Smooth muscle cell (in vitro differentiated cells): Measurements from ENCODE around the gene AMER1. TPM values are rescaled to one million over a fixed set of nuclear protein-coding genes. Genes with fewer than 3 reads are reported as not detected.

Experiments used
- DNase-seq: peaks from one replicate; lab custom pipeline; 2025; ENCODE audit not compliant: unreplicated experiment; lab: John Stamatoyannopoulos, UW
- H2AFZ ChIP-seq: fragments of 200-600 bp; sonication (generic); 2 replicates; pipeline ENCODE4 v1.6.0; 2016; ENCODE audit warnings: antibody characterized with exemption, low read depth, mild to moderate bottlenecking
- H3F3A ChIP-seq: fragments of 200-600 bp; sonication (generic); 2 replicates; pipeline ENCODE4 v1.6.0; 2017; ENCODE audit warnings: antibody characterized with exemption, low read depth
- H3K27ac ChIP-seq: fragments of 200-600 bp; sonication (generic); 2 replicates; pipeline ENCODE4 v1.5.1; 2016; ENCODE audit warnings: low read depth, mild to moderate bottlenecking
- H3K27me3 ChIP-seq: fragments of 200-600 bp; sonication (generic); 2 replicates; pipeline ENCODE4 v1.6.1; 2016; ENCODE audit warnings: low read depth, mild to moderate bottlenecking
- H3K36me3 ChIP-seq: fragments of 200-600 bp; sonication (generic); 2 replicates; pipeline ENCODE4 v1.5.1; 2016; ENCODE audit warnings: low read depth
- H3K4me1 ChIP-seq: fragments of 200-600 bp; sonication (generic); 2 replicates; pipeline ENCODE4 v1.5.1; 2016; ENCODE audit warnings: low read depth
- H3K4me2 ChIP-seq: fragments of 200-600 bp; sonication (generic); 2 replicates; pipeline ENCODE4 v1.6.0; 2016; ENCODE audit warnings: mild to moderate bottlenecking
- H3K4me3 ChIP-seq: fragments of 200-600 bp; sonication (generic); 2 replicates; pipeline ENCODE4 v1.5.1; 2016; ENCODE audit warnings: mild to moderate bottlenecking
- H3K79me2 ChIP-seq: fragments of 200-600 bp; sonication (generic); 2 replicates; pipeline ENCODE4 v1.6.0; 2016; ENCODE audit warnings: low read depth, mild to moderate bottlenecking
- H3K9ac ChIP-seq: fragments of 200-600 bp; sonication (generic); 2 replicates; pipeline ENCODE4 v1.6.0; 2016; ENCODE audit warnings: low read depth
- H3K9me3 ChIP-seq: fragments of 200-600 bp; sonication (generic); replicated peaks from 2 replicates; pipeline ENCODE4 v1.5.1; 2016; ENCODE audit warnings: low read depth
- H4K20me1 ChIP-seq: fragments of 200-600 bp; sonication (generic); 2 replicates; pipeline ENCODE4 v1.6.0; 2016; ENCODE audit warnings: low read depth
- WGBS: methylation state at CpG from one replicate; pipeline ENCODE4 v1.1.7; 2016; ENCODE audit warnings: low lambda C conversion rate; 5-methylcytosine and 5-hydroxymethylcytosine counted together
- polyA plus RNA-seq: library from polyadenylated mRNA; unstranded; fragments of >200 nt; fragmentation: Nextera tagmentation; extraction: Ambion mirVana; gene quantifications from 2 replicates; pipeline ENCODE4 v1.2.1, GENCODE V29; 2016
- total RNA-seq: library from RNA; depleted of rRNA; stranded (reverse); fragments of >200 nt; gene quantifications from 2 replicates; pipeline ENCODE4 v1.2.3, GENCODE V29; 2014
- TF ChIP-seq, protein P1 (sequence below): fragments of 200-600 bp; sonication (generic); IDR thresholded peaks from 2 replicates; pipeline ENCODE4 v1.5.1; 2017; ENCODE audit warnings: borderline replicate concordance, mild to moderate bottlenecking, antibody characterized with exemption; ENCODE audit not compliant: insufficient read depth, poor library complexity, severe bottlenecking

The AMER1 gene
- total and polyA plus RNA-seq, 2 experiments from 2014 or later = 0.16 to 5.5 TPM

DNA sequence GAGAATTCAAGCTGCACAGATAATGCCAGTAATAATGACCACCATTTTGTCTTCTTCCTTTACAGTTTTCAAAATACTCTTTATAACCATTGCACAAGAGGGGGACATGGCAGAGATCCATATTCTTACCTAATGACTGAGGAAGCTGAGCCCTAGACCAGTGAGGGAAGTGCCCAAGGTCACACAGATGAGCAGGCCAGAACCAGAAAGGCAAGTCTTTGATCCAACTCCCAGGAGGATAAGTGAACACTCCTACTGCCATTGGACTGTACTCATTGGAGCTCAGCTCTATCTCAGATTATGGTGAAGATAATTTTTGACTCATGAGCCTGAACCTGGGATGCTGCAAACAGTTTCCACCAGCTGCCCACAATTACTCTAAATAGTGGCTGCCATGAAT is 28.6 kb downstream of the AMER1 start:
- Histone ChIP-seq H3K4me2 (no peak overlapping the region), H3K4me3 (no peak overlapping the region), H3F3A (no peaks in the 10 kb centered on the region), H3K27me3 (no peaks in the 10 kb centered on the region), H3K4me1 (no peaks in the 10 kb centered on the region), H2AFZ (no peak overlapping the region), H3K79me2 (no peaks in the 10 kb centered on the region), H3K27ac (no peak overlapping the region), H3K36me3 (no peaks in the 10 kb centered on the region), H3K9me3 (no peaks in the 10 kb centered on the region), H3K9ac (no peak overlapping the region), H4K20me1 (no peaks in the 10 kb centered on the region)
- TF ChIP-seq, protein P1, sequence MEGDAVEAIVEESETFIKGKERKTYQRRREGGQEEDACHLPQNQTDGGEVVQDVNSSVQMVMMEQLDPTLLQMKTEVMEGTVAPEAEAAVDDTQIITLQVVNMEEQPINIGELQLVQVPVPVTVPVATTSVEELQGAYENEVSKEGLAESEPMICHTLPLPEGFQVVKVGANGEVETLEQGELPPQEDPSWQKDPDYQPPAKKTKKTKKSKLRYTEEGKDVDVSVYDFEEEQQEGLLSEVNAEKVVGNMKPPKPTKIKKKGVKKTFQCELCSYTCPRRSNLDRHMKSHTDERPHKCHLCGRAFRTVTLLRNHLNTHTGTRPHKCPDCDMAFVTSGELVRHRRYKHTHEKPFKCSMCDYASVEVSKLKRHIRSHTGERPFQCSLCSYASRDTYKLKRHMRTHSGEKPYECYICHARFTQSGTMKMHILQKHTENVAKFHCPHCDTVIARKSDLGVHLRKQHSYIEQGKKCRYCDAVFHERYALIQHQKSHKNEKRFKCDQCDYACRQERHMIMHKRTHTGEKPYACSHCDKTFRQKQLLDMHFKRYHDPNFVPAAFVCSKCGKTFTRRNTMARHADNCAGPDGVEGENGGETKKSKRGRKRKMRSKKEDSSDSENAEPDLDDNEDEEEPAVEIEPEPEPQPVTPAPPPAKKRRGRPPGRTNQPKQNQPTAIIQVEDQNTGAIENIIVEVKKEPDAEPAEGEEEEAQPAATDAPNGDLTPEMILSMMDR = no peak
- no peak for DNase-seq

DNA sequence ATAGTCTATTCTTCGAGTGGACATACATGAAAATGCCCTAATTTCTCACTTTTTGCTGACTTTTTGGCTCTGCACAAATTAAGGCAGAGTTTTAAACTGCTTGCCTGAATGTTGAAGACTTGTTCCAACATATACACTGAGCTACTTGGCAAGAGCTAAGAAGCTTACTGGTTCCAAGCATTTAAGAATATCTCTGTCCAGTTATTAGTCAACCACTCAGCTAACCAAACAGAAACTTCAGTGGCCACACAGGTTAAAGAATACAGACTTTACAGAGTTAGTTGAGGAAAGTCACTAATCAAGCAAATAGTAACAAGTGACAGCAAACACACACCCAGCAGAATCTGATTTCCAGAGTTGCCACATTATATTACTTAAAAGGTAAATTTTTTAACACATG is 35.5 kb downstream of the AMER1 start:
- Histone ChIP-seq H3F3A (no peaks in the 10 kb centered on the region), H3K9ac (no peak overlapping the region), H3K27me3 (no peaks in the 10 kb centered on the region), H3K27ac (no peak overlapping the region), H3K4me2 (no peak overlapping the region), H3K9me3 (peaks cover 2% of the 10 kb centered on the region), H3K4me3 (no peak overlapping the region), H3K79me2 (no peaks in the 10 kb centered on the region), H4K20me1 (no peaks in the 10 kb centered on the region), H2AFZ (no peak overlapping the region), H3K36me3 (no peaks in the 10 kb centered on the region), H3K4me1 (no peaks in the 10 kb centered on the region)
- DNase-seq = no peak
- TF ChIP-seq, protein P1 = no peak
- WGBS = 48% methylated on average over 1 of the region's 1 CpG

DNA sequence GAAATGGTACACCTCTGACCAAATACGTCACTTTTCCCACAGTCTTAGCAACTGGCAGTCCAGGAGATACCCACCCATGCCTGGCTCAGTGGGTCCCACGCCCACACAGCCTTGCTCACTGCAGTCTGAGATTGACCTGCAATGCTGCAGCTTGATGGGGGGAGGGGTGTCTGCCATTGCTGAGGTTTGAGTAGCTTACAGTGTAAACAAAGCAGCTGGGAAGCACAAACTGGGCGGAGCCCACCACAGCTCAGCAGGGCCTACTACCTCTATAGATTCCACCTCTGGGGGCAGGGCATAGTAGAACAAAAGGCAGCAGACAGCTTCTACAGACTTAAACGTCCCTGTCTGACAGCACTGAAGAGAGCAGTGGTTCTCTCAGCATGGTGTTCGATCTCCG is 52.7 kb downstream of the AMER1 start:
- Histone ChIP-seq H3K9me3 (no peaks in the 10 kb centered on the region), H3K27ac (no peak overlapping the region), H3K27me3 (no peaks in the 10 kb centered on the region), H3K79me2 (no peaks in the 10 kb centered on the region), H3K4me2 (no peak overlapping the region), H4K20me1 (no peaks in the 10 kb centered on the region), H3K4me1 (no peaks in the 10 kb centered on the region), H3K4me3 (no peak overlapping the region), H3K9ac (no peak overlapping the region), H3F3A (no peaks in the 10 kb centered on the region), H3K36me3 (no peaks in the 10 kb centered on the region), H2AFZ (no peak overlapping the region)
- WGBS = 66% methylated on average over 6 of the region's 6 CpGs
- TF ChIP-seq, protein P1 = no peak
- no peak for DNase-seq

DNA sequence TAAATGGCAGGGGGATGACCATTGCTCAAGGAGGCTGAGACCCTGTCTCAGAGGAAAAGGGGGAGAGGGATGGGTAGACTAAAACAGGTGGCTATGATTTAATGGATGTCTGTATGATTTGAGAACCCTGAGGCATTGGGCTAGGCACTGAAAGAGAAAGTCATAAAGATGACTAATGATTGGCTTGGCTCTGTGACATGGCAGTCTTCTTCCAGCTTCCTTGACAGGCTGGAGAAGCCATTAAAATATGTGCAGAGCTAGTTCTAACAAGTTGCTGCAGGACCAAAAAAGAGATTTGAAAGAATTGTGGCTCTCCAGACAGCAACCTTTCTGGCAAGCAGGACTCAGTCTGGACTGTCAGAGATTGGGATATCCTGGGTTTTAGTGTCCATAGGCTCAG is 53.6 kb downstream of the AMER1 start:
- H3K4me3 ChIP-seq = no peak overlapping the region
- DNase-seq = no peak
- H3K4me2 ChIP-seq = no peak overlapping the region
- no peak overlapping the region for H2AFZ ChIP-seq
- H3K36me3 ChIP-seq = no peaks in the 10 kb centered on the region
- no peak overlapping the region for H3K9ac ChIP-seq
- no peaks in the 10 kb centered on the region for H3K4me1 ChIP-seq
- H3K27ac ChIP-seq = no peak overlapping the region
- H3F3A ChIP-seq = no peaks in the 10 kb centered on the region
- no peaks in the 10 kb centered on the region for H4K20me1 ChIP-seq
- H3K27me3 ChIP-seq = no peaks in the 10 kb centered on the region
- TF ChIP-seq, protein P1 = no peak
- H3K9me3 ChIP-seq = no peaks in the 10 kb centered on the region
- no peaks in the 10 kb centered on the region for H3K79me2 ChIP-seq
